Activated CD8-positive, alpha-beta memory T cell treated with anti-CD3 and anti-CD28 coated beads for 24 hours (primary cell): ENCODE data around the gene PUSL1.
"Not testable (repeated sequence)": the region's sequence is repeated elsewhere in the genome, so short reads cannot be mapped to it uniquely, and the experiment has no call there.

Source experiments
- DNase-seq: peaks from one replicate; pipeline ENCODE4 v3.0.0-alpha.2; 2020

PUSL1 gene

GRCh38 chr1:1311107-1312104 is 3.0 kb downstream of the PUSL1 start:
- DNase-seq, result no peak

GRCh38 chr1:1312450-1313314 is 4.3 kb downstream of the PUSL1 start:
- no peak for DNase-seq

GRCh38 chr1:1313500-1314236 is 5.3 kb downstream of the PUSL1 start:
- no peak for DNase-seq

- DNase-seq, result no peak
These were observed 5.8 kb downstream of the PUSL1 start for GRCh38 chr1:1314237-1314586.

GRCh38 chr1:1314678-1315335 is 6.4 kb downstream of the PUSL1 start:
- DNase-seq, result no peak

- no peak for DNase-seq
These were observed 7.1 kb downstream of the PUSL1 start for GRCh38 chr1:1315435-1315954.

- not testable (repeated sequence) for DNase-seq
These were observed 7.8 kb downstream of the PUSL1 start for GRCh38 chr1:1316199-1316598.

GRCh38 chr1:1317420-1317819 is 9.0 kb downstream of the PUSL1 start:
- DNase-seq, result no peak

GRCh38 chr1:1318131-1318652 is 9.8 kb downstream of the PUSL1 start:
- no peak for DNase-seq

GRCh38 chr1:1318777-1319645 is 10.6 kb downstream of the PUSL1 start:
- no peak for DNase-seq

GRCh38 chr1:1319646-1319941 is 11.2 kb downstream of the PUSL1 start:
- DNase-seq, result no peak

GRCh38 chr1:1320666-1321448 is 12.5 kb downstream of the PUSL1 start:
- no peak for DNase-seq

GRCh38 chr1:1321477-1321876 is 13.1 kb downstream of the PUSL1 start:
- no peak for DNase-seq

- DNase-seq, result no peak
These were observed 14.0 kb downstream of the PUSL1 start for GRCh38 chr1:1322418-1322817.

GRCh38 chr1:1322952-1323351 is 14.6 kb downstream of the PUSL1 start:
- no peak for DNase-seq

- DNase-seq, result no peak
These were observed 15.7 kb downstream of the PUSL1 start for GRCh38 chr1:1324084-1324523.

GRCh38 chr1:1324524-1325287 is 16.3 kb downstream of the PUSL1 start, which contains the start of the genes CPTP and INTS11:
Gene CPTP, plus strand, starts transcription at chr1:1324802. Its CDS starts 2,109 bp downstream, at chr1:1326911.
Gene INTS11, minus strand, starts transcription at chr1:1324660. Its CDS starts 52 bp downstream, at chr1:1324608.
- peak; percentile 98 for DNase-seq

GRCh38 chr1:1325288-1326074 is 17.1 kb downstream of the PUSL1 start:
- no peak for DNase-seq
